ENCODE measurements around the gene SOCS3.
"Not testable (repeated sequence)": the region's sequence is repeated elsewhere in the genome, so short reads cannot be mapped to it uniquely, and the experiment has no call there.

Gene SOCS3

DNA sequence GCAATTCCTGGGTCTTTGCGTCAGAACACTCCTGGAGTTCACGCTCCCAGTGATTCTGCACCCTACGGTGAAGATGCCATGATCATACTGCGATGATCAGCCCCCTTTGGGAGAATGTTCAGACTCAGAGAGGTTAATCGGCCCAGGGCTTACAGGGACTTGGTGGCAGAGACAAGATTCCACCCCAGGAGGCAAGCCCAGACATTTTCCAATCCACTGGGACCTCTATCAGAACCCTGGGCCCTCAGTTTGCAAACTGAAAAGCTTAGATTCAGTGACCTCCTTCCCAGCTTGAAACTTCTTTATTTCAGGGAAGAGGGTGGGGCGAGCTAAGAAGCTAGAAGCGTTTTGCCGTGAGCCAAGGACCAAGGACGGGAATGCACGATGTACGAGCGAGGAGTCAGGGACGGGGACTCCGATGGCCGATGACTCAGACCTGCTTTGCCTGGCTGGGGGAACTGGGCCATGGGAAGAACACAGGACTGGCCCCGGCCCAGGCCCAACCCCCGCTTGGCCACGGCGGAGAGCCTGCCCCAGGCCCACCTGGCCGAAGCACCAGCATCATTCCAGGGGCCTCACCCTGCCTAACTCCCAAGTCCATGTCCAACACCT is 34.7 kb downstream of the SOCS3 start:
- no peak for DNase-seq

DNA sequence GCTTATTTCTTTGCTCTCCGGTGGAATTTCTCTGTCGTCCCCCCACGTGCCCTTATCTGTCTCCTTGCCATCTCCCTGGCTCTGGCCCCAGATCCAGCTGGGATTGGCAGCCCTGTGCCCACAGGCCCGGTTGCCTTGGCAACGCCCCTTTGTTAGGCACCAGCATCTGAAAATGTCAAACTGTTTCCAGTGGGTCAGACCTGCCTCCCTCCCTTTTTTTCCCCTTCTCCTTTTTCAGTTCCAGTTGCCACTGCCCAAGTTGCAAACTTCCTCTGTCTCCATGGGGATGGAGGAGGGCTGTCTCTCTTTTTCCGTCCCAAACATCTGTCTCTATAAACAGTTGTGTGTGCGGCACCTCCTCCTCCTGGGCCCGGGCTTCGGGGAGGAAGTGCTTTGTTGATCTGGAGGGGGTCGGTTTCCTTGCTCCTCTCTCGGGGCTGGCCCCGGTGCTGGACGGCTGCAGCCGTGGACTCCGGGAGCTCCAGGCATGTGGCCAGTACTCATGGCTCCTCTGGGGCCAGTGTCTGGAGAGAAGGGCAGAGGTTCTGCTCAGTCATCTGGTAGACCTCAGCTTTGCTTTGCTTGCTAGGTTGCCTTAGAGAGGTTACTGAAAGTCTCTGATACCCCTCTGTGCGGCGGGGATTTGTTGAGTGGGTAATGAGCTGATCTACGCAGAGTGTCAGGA is 35.3 kb downstream of the SOCS3 start:
- DNase-seq, result peak; percentile 29

DNA sequence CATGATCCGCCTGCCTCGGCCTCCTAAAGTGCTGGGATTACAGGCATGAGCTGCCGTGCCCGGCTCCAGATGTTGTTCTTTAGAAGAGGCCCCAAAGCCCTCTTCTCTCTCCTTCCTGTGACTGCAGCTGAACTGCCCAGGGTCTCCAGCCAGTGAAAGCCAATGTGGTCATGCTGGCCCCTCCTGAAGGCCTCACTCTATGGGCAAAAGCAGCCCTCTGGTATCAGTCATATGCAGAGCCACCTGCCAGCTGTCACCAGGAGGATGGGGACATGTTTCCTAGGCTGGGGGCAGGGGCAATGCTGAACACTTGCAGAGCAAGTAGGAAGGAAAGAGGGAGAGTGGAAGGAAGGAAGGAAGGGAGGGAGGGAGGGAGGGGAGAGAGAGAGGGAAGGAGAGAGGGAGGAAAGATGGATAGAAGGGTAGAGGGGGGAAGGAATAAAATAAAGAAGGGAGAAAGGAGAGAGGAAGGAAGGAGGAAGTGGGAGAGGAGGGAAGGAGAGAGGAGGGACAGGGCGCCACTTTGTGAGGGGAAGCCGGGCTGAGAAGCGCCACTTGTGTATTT is 36.0 kb downstream of the SOCS3 start:
- no peak for DNase-seq

DNA sequence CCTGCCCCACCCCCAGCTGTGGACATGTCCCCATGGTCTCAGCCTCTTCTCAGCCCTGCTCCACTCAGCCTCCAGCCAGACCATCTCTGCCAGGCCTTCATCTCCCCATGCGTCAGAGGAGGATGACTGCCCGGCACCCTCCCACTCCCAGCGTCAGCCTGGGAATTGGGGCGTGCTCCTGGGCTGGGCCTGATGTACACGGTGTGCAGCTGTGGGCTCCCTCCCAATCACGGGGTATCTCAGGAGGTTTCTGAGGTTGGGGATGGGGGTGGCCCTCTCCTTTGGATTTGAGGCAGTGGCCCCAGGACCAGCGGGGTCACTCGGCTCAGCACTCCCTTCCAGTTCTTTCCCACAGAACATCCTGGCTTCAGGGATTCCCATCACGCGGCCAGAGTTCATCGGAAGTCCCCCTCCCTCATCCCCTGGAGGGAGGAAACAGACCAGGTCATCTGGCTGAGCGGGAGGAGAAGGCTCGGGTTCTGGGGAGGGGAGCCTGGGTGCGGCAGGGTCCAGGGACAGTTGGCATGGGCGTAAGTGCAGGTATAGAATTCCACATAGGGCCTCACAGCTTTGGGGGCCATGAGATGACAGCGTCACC is 36.9 kb downstream of the SOCS3 start:
- DNase-seq, result no peak

DNA sequence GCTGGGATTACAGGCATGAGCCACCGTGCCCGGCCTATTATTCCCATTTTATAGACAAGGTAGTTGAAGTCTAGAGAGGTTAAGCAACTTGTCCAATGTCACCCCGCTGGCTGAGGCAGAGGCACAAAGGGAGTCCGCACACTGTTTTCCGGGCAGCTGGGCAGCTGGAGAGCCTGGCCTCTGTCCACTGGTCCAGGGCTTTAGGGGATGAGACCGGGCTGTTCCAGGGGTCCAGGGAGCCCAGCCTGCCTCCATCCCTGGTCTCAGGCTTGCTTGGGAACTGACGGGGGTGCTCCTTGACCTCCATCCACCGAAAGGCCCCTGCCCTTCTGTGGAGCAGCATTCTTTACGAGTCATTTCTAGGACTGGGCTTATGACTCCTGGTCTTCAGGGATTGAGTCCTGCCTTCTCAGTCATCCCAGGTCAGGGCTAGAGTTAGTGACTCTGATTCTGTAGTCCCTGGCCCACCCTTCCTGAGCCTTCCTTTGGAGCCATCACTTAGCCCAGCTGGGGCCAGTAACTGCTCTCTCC is 37.5 kb downstream of the SOCS3 start:
- no peak for DNase-seq

DNA sequence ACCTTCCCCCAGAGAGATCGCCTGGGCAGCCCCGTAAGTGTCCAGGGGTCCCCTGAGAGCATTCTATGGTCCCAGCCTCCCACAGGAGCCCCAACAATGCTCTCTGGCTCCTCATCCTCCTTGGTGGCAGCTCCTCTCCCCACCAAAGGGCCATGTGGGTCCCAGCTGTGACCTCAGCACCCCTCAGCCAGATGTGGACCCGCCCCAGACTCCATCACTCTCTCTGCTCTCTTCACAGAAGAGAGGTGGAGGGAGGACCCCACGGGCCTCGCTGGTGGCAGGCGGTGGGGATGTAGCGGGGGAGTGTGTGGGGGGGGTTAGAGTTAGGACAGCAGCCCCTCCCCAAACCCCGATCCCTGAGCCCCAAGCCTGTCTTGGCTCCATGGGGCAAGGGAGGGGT is 41.0 kb downstream of the SOCS3 start:
- no peak for DNase-seq

DNA sequence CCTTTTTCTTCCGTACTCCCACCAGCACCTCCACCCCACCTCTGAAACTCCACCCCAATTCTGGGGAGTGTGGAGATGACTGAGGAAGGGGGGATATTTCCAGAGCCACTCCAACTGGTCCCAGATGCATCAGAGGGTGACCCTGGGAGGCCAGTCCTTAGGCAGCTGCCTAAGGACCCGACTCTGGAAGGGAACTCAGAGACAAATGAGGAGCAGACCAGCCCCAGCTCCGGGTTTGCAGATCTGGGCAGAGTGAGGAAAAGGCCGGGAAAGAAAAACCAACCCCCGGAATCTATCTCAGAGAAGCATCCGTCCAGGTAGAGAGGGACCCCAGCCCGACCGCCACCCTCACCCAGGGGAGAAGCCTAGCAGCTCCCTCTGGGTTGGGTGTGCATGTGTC is 41.5 kb downstream of the SOCS3 start:
- DNase-seq, result no peak

DNA sequence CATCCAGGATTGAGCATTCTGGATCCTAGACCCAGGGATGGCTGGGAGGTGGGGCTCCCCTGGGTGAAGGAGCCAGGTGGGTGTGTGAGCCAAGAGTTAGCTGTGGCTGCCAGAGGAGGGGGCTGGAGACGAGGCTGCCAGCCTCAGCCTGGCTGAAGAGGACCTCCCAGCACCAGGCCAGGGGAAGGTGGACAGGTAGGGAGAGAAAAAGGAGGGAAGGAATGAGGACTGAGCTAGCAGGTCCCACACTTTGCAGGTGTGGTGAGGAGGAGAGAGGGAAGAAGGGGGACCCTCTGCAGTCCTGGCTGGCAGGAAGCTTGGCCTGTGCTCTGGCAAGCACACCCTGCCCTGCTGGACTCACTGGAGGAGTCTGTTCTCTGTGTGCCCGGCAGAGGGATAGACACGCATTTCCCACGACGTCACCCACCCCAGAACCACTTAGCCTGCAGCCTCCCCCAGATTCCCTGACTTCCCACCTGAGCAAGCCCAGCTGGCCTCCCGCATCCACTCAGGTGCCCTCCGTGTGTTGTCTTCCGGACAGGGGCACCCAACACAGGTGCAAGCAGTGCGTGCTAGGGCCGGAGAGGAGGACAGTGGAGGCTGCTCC is 42.0 kb downstream of the SOCS3 start:
- no peak for DNase-seq

DNA sequence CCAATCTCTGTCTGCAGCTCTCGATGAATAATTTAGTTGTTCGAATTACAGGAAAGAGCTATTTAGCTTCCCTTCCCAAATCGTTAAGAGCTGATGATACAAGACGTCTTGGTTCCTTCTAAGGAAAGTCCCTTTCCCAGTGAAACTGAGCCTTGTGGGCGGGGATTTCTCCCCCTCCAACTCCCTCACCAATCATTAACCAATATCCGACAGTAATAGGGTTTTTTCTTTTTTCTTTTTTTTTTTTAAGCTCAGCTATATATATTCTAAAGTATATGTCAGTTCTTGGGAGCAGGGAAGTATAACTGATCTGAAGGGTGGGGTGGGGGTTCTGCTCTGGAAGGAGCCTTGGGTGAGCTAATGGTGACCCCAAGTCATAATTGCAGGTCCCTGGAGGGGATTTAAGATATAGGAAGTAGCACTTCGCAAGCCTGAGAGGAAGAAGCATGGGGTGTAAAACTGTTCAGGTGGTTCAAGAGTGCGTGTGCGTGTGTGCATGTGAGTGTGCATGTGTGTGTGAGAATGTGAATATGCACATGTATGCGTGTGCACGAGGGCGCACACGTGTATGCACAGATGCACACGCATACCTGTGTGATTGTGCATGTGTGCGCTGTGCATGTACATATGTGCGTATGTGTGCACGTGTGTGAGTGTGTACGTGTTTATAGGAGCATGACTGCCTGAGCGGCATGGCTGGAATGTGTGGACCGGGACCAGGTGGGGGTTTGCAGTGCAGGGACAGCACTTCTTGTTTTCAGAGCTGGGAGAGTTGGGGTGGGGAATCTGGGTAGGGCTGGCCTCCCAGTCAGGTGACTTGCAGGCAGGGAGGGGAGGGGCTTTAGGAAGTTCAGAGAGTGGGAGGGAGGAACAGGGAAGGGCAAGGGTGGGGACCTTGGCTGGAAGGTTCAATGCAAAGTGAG is 42.7 kb downstream of the SOCS3 start:
- DNase-seq, result no peak

DNA sequence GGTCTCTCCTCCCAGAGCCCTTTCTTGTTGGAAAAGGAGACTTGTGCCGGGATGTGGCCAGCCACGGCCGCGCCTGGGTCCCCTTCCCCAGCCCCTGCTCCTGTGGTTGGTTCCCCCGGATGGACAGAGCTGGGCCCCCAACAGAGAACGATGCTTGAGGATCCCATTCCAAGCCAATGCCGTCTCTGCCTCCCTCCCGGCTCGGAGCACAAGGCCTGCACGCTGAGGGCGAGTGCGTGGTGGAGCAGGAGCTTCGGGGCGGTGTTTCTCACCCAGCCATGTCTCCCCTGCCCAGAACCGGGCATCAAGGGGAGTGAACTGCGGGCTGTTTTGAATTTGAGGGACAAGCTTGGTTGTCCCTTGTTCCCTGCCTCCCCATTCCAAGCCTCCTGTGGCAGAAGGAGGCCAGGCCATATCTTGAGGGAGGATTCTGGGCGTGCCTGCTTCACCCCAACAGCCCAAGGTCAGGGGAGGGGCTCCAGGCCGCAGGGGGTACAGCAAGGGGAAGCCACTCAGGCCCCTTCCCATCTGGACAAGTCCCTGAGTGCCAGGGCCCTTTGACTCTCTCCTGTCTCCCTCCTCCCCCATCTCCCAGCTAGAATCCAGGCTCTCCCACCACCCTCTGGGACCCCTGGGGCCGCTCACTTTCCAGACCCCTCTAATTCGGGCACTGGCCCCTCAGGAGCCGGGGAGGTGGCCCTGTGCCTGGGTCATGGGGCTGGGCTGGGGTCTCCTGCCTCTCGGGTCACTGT is 43.6 kb downstream of the SOCS3 start:
- no peak for DNase-seq

DNA sequence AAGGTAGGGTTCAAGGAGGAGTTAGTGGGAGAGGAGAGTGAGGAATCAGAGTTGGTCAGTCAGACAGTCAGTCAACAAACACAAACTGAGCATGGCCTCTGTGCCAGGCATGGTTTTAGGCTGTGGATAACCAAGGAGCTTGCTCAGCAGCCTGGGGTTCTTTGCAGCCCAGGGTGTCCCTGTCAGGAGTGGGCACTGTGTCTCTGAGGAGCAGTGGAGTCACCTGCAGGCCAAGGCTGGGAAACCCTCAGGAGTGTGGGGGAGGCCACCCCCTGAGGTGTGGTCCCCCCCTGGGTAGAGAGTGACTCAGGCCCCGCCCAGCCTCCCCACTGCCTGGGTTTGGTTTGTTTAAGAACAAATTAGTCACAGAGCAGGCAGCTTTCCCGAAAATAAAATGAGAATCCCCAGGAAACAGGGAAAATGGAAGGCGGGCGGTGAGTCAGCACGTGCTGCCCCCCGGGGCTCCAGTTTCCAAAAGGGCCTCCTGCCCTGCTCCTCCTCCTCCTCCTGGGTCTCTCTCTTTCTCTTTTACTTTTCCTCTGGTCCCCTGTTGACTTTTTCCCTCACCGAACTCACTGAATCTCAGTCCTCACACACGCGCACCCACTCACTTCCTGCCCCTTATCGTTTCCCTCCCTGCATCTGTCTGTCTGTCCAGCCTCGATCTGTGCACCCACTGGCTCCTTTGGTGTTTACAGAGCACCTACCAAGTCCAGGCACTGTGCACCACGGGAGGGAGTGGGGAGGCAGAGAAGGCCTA is 44.3 kb downstream of the SOCS3 start:
- peak; percentile 39 for DNase-seq

DNA sequence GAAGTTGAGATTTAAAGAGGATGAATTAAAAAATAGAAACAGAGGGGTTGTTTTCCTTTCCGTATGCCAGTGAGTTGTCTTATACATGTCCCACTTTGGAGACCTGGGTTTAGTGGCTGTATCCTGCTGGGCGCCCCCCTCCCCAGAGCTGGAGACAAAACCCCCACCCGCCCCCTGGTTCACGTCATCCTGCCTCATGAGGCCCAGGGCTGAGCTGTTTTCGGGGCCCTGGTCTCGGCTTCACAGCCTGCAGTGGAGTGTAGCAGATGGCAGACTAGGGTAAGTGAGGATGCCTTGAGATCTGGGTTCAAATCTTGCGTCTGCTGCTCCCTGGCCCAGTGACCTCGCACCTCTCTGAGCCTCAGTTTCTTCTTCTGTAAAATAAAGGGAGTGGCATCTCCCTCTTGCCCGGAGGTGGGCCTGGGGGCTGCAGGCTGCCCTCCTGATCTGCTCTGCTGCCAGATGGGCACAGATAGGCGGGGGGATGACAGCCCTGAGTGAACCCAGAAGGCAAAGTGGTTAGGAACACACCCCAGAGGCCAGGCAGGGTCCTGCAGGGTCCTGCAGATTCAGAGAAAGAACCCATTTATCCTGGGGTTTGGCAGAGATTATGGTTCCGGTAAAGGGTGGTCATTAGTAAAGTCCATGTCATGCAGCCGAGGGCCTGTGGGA is 45.1 kb downstream of the SOCS3 start:
- DNase-seq, result no peak

DNA sequence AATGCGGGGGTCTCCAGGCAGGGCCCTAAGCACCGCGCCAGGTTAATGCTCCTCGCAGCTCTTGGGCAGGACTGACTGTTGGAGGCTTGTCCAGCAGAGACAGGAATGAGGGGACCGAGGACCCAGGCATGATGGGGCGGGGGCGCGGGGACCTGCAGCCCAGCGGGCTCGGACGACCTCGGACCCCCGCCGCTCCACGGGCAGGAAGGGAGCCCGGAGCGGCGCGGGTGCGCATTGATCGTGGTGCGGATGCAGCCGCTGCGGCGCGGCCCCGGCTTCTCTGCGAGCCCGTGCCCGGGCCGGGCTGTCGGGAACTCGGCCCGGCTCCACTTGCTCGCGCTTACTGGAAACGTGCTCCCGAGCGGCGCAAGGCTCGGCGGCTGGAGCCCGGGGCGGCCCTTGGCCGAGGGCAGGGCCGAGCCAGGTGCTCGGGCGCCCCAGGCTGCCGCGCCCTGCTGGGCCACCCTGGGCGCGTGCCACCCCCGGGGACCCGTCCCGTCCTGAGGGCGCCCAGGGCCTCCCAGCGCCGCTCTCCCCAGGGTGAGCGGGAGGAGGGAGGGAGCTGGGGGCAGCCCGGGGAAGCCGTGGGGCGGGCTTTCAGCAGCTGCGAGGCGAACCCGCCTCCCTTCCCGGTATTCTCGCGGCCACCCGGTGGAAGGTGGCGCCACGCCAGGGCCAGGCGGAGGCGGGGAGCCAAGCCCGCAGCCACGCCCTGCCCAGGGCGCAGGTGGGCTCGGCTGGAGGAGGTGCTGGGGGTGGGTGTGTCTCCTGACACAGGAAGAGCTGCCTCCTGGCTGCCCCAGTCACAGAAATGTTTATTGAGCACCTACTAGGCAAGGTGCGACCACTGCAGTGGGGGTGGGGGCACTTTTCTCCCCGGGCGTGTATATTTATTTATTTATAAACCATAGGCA is 45.9 kb downstream of the SOCS3 start:
- DNase-seq, result peak; percentile 61

DNA sequence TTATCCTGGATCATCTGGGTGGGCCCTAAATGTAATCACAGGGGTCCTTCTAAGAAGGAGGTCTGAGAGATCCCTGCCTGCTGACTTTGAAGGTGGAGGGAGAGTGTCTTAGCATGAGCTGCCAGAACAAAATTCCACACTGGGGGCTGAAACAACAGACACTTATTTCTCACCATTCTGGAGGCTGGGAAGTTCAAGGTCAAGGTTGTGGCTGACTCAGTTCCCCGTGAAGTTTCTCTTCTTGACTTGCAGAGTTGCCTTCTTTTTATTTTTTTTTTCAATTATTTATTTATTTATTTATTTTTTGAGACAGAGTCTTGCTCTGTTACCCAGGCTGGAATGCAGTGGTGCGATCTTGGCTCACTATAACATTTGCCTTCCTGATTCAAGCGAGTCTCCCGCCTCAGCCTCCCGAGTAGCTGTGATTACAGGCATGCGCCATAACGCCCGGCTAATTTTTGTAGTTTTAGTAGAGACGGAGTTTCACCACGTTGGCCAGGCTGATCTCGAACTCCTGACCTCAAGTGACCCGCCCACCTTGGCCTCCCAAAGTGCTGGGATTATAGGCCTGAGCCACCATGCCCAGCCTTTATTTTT is 50.1 kb downstream of the SOCS3 start:
- not testable (repeated sequence) for DNase-seq

DNA sequence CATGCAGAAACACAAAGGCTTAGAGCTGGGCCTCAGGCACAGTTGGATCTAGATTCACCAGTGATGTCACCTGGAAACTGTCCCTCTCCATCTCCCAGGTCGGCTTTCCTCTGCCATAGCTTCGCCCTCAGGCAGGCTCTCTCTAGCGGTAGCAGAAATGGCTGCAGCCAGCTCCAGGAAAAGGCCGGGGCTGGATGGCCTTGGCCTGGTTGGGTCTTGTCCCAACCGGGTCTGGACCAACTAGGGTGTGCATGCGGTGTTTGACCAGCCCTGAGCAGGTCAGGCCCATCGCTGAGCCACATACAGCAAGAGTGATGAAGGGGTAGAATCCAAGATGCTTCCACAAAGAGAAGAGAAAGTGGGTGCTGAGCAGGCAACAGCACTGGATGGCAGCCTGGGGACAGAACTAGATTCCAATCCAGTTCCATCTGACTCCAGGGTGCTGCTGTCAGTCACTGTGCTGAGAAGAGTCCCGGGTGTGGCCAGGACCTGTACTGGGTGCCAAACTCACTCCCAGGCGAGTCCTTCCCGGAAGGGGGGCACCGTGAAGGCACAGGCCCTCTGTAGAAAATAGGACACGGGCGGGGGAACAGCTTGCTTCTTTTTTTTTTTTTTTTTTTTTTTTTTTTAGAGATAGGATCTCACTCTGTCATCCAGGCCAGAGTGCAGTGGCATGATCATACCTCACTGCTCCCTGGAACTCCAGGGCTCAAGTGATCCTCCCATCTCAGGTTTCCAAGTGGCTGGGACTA is 51.8 kb downstream of the SOCS3 start:
- no peak for DNase-seq

DNA sequence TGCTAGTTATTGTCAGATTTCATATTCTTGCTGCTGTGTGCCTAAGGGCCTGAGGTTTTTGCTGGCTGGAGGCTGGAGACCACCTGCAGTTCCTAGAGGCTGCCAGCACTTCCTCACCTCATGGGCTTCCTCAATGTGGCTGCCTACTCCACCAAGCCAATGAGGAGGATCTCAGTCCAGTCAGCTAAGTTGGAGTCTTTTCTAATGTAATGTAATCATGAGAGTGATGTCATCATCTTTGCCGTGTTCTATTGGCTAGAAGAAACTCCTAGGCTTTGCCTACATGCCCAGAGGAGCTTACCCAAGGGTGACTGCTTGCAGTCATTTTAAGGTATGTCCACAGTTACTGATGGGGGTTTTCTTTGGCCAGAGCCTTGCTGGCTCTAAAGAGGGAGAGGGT is 53.0 kb downstream of the SOCS3 start:
- no peak for DNase-seq

Measured in CD4-positive, alpha-beta T cell treated with Interleukin-4 for 4 hours (primary cell).